ENCODE measurements around the gene LRIT2. TPM values are rescaled to one million over a fixed set of nuclear protein-coding genes. Genes with fewer than 3 reads are reported as not detected.

The LRIT2 gene
- total RNA-seq, 2 experiments from 2014 or later, result not detected

DNA sequence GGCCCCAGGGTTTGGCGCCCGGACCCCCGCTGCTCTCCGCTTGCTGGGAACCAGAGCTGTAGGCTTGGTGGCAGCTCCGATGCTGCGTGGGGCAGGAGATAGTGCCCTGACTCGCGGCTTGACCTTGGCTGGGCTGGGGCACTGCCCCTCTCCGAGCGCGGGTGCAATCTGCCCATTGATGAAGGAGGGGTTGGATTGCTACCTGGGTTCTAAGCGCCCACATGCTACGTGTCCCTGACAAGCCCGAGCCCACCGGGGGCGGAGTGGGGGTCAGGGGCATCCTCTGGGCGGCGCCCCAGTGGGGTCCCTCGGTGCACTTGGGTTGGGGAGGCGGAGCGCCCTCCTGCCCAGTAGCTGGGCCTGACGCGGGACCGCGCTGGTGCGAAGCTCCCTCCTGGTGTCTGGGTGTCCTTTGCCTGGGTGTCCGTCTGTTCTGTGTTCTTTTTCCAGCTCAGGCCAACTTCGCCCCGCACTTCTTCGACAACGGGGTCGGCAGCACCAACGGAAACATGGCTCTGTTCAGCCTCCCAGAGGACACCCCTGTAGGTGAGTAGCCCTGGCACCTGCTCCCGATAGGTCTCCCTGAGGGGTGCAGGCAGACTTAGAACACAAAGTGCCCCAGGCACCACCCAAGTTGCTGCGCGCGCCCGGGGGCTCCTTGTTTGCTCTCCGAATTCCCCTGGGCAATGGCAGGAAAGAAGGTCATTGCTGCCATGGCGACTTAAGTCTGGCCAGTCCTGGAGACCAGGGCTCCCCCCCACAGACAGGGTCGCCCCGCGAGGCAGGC lies 30.1 kb downstream of the LRIT2 start:
- no peak overlapping the region for H2AFZ ChIP-seq (ENCODE audit: low read length)
- intact Hi-C loops (cut with micrococcal nuclease; ENCODE audit: unreplicated experiment), result no loop called here
- POLR2A ChIA-PET, result no interaction called here
- H3K9me2 ChIP-seq (ENCODE audit: insufficient read depth, low read length), result no peaks in the 10 kb centered on the region
- no peak overlapping the region for H3K4me3 ChIP-seq (ENCODE audit: low read depth, low read length, poor library complexity, severe bottlenecking)
- H3K4me1 ChIP-seq (ENCODE audit: insufficient read depth, low read length, poor library complexity, severe bottlenecking), result no peaks in the 10 kb centered on the region
- no peak overlapping the region for H3K4me2 ChIP-seq (ENCODE audit: low read length)
- H3K79me2 ChIP-seq (ENCODE audit: insufficient read depth, low read depth, low read length), result no peaks in the 10 kb centered on the region
- H3K27ac ChIP-seq (ENCODE audit: low read depth, low read length, poor library complexity, severe bottlenecking), result no peak overlapping the region
- no TSS peak for BruUV-seq (replicated peaks)
- CTCF ChIA-PET (ENCODE audit: unreplicated experiment), result no interaction called here
- no peaks in the 10 kb centered on the region for H3K9me3 ChIP-seq (ENCODE audit: low read length)
- no peak for DNase-seq (ENCODE audit: low spot score)
- TF ChIP-seq, protein P1, sequence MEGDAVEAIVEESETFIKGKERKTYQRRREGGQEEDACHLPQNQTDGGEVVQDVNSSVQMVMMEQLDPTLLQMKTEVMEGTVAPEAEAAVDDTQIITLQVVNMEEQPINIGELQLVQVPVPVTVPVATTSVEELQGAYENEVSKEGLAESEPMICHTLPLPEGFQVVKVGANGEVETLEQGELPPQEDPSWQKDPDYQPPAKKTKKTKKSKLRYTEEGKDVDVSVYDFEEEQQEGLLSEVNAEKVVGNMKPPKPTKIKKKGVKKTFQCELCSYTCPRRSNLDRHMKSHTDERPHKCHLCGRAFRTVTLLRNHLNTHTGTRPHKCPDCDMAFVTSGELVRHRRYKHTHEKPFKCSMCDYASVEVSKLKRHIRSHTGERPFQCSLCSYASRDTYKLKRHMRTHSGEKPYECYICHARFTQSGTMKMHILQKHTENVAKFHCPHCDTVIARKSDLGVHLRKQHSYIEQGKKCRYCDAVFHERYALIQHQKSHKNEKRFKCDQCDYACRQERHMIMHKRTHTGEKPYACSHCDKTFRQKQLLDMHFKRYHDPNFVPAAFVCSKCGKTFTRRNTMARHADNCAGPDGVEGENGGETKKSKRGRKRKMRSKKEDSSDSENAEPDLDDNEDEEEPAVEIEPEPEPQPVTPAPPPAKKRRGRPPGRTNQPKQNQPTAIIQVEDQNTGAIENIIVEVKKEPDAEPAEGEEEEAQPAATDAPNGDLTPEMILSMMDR (conservative IDR thresholded peaks at IDR 0.05; ENCODE audit: low read length), result no peak
- no peak for TF ChIP-seq EZH2phosphoT487 (IDR thresholded peaks at IDR 0.05; ENCODE audit: borderline replicate concordance, low read depth, low read length)
- H4K20me1 ChIP-seq (ENCODE audit: insufficient read depth, low read length), result no peaks in the 10 kb centered on the region
- H3K36me3 ChIP-seq (ENCODE audit: insufficient read depth, low read length), result no peaks in the 10 kb centered on the region

DNA sequence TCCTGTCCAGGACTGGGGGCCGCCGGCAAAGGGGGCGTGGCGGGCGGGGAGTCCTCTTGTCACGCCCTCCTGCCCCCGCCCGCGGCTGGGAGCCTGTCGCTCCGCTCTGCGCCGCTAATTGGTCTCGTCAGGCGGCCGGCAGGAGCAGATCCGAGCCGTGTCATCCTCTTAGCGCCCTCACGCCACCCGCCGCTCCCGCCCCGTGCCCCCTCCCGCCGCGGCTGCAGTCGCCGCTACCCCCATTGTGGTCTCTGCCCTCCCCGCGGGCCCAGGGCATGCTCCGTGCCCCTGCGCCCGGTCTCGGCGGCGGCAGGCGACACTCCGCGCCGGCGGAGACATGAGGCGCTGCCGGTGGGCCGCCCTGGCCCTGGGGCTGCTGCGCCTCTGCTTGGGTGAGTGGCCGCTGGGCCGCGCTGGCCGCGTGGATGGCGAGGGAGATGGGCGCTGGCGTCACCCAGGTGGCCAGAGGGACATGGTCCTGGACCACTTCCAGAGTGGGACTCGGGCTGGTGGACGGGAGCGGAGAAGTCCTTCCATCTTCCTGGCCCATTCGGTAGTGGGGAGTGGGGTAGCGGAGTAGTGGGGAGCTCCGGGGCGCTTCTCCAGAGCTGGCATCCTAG lies 30.8 kb downstream of the LRIT2 start, which contains the start of gene CDHR1:
TSS of gene CDHR1 (plus strand) at position 114 of the 620 bp plus-strand sequence. CDS start at position 338, 224 bp downstream.
- no peak within 1 kb of the TSS; the same call in 1 of the 2 replicates for H3K4me2 ChIP-seq (ENCODE audit: low read length)
- H3K4me3 ChIP-seq (ENCODE audit: low read depth, low read length, poor library complexity, severe bottlenecking), result no peak within 1 kb of the TSS
- TF ChIP-seq, protein P1 (conservative IDR thresholded peaks at IDR 0.05; ENCODE audit: low read length), result no peak
- TF ChIP-seq EZH2phosphoT487 (IDR thresholded peaks at IDR 0.05; ENCODE audit: borderline replicate concordance, low read depth, low read length), result no peak
- H3K27ac ChIP-seq (ENCODE audit: low read depth, low read length, poor library complexity, severe bottlenecking), result no peak within 1 kb of the TSS
- intact Hi-C loops (cut with micrococcal nuclease; ENCODE audit: unreplicated experiment), result no loop called here
- no peaks in the 10 kb centered on the region for H3K4me1 ChIP-seq (ENCODE audit: insufficient read depth, low read length, poor library complexity, severe bottlenecking)
- POLR2A ChIA-PET, result interaction anchor here (0.9 kb wide), 1 partner anchor 20 kb away, joined by 5 read pairs; no protein-coding TSS in a partner anchor
- CTCF ChIA-PET (ENCODE audit: unreplicated experiment), result no interaction called here
- no peaks in the 10 kb centered on the region for H4K20me1 ChIP-seq (ENCODE audit: insufficient read depth, low read length)
- no TSS peak for BruUV-seq (replicated peaks)
- H3K9me3 ChIP-seq (ENCODE audit: low read length), result no peaks in the 10 kb centered on the region
- no peaks in the 10 kb centered on the region for H3K9me2 ChIP-seq (ENCODE audit: insufficient read depth, low read length)
- DNase-seq (ENCODE audit: low spot score), result no peak
- H3K79me2 ChIP-seq (ENCODE audit: insufficient read depth, low read depth, low read length), result no peaks in the 10 kb centered on the region
- H3K36me3 ChIP-seq (ENCODE audit: insufficient read depth, low read length), result no peaks in the 10 kb centered on the region
- H2AFZ ChIP-seq (ENCODE audit: low read length), result no peak within 1 kb of the TSS
